ENCODE measurements around the gene ASTN2.

Gene ASTN2

GRCh38 chr9:117211280-117211679 is 203.6 kb downstream of the ASTN2 start:
- no peak overlapping the region for H2AFZ ChIP-seq (ENCODE audit: low read length, unreplicated experiment)
- no peak overlapping the region for H3K27ac ChIP-seq (ENCODE audit: low read depth, low read length)
- no peaks in the 10 kb centered on the region for H3K4me1 ChIP-seq (ENCODE audit: control insufficient read depth, insufficient read depth, low read length, unreplicated experiment)
- H3K79me2 ChIP-seq (ENCODE audit: control insufficient read depth, insufficient read depth, low read length, unreplicated experiment): no peaks in the 10 kb centered on the region
- no peak overlapping the region for H3K4me3 ChIP-seq (ENCODE audit: low read depth, low read length)
- no peaks in the 10 kb centered on the region for H3K27me3 ChIP-seq (ENCODE audit: insufficient read depth, low read length)
- no peaks in the 10 kb centered on the region for H3K36me3 ChIP-seq (ENCODE audit: insufficient read depth, low read length)

GRCh38 chr9:117205806-117206205 is 209.1 kb downstream of the ASTN2 start:
- Histone ChIP-seq H3K4me3 (ENCODE audit: low read depth, low read length) (no peak overlapping the region), H3K36me3 (ENCODE audit: insufficient read depth, low read length) (no peaks in the 10 kb centered on the region), H3K27me3 (ENCODE audit: insufficient read depth, low read length) (no peaks in the 10 kb centered on the region), H3K4me1 (ENCODE audit: control insufficient read depth, insufficient read depth, low read length, unreplicated experiment) (no peaks in the 10 kb centered on the region), H2AFZ (ENCODE audit: low read length, unreplicated experiment) (no peak overlapping the region), H3K27ac (ENCODE audit: low read depth, low read length) (no peak overlapping the region), H3K79me2 (ENCODE audit: control insufficient read depth, insufficient read depth, low read length, unreplicated experiment) (no peaks in the 10 kb centered on the region)

- Histone ChIP-seq H2AFZ (ENCODE audit: low read length, unreplicated experiment) (no peak overlapping the region), H3K36me3 (ENCODE audit: insufficient read depth, low read length) (no peaks in the 10 kb centered on the region), H3K79me2 (ENCODE audit: control insufficient read depth, insufficient read depth, low read length, unreplicated experiment) (no peaks in the 10 kb centered on the region), H3K4me1 (ENCODE audit: control insufficient read depth, insufficient read depth, low read length, unreplicated experiment) (no peaks in the 10 kb centered on the region), H3K27me3 (ENCODE audit: insufficient read depth, low read length) (no peaks in the 10 kb centered on the region), H3K27ac (ENCODE audit: low read depth, low read length) (no peak overlapping the region), H3K4me3 (ENCODE audit: low read depth, low read length) (no peak overlapping the region)
Measured at GRCh38 chr9:117204971-117205370, 209.9 kb downstream of the ASTN2 start.

GRCh38 chr9:117191504-117192261 is 223.2 kb downstream of the ASTN2 start:
- no peak overlapping the region for H2AFZ ChIP-seq (ENCODE audit: low read length, unreplicated experiment)
- no peaks in the 10 kb centered on the region for H3K4me1 ChIP-seq (ENCODE audit: control insufficient read depth, insufficient read depth, low read length, unreplicated experiment)
- no peaks in the 10 kb centered on the region for H3K36me3 ChIP-seq (ENCODE audit: insufficient read depth, low read length)
- no peaks in the 10 kb centered on the region for H3K27me3 ChIP-seq (ENCODE audit: insufficient read depth, low read length)
- H3K79me2 ChIP-seq (ENCODE audit: control insufficient read depth, insufficient read depth, low read length, unreplicated experiment): no peaks in the 10 kb centered on the region
- H3K27ac ChIP-seq (ENCODE audit: low read depth, low read length): no peak overlapping the region
- H3K4me3 ChIP-seq (ENCODE audit: low read depth, low read length): no peak overlapping the region

GRCh38 chr9:117189121-117189520 is 225.7 kb downstream of the ASTN2 start:
- Histone ChIP-seq H3K4me3 (ENCODE audit: low read depth, low read length) (no peak overlapping the region), H3K4me1 (ENCODE audit: control insufficient read depth, insufficient read depth, low read length, unreplicated experiment) (no peaks in the 10 kb centered on the region), H3K27ac (ENCODE audit: low read depth, low read length) (no peak overlapping the region), H2AFZ (ENCODE audit: low read length, unreplicated experiment) (no peak overlapping the region), H3K36me3 (ENCODE audit: insufficient read depth, low read length) (no peaks in the 10 kb centered on the region), H3K27me3 (ENCODE audit: insufficient read depth, low read length) (no peaks in the 10 kb centered on the region), H3K79me2 (ENCODE audit: control insufficient read depth, insufficient read depth, low read length, unreplicated experiment) (no peaks in the 10 kb centered on the region)

GRCh38 chr9:117188394-117188793 is 226.5 kb downstream of the ASTN2 start:
- Histone ChIP-seq H3K36me3 (ENCODE audit: insufficient read depth, low read length) (no peaks in the 10 kb centered on the region), H3K4me1 (ENCODE audit: control insufficient read depth, insufficient read depth, low read length, unreplicated experiment) (no peaks in the 10 kb centered on the region), H3K79me2 (ENCODE audit: control insufficient read depth, insufficient read depth, low read length, unreplicated experiment) (no peaks in the 10 kb centered on the region), H3K27ac (ENCODE audit: low read depth, low read length) (no peak overlapping the region), H3K4me3 (ENCODE audit: low read depth, low read length) (no peak overlapping the region), H3K27me3 (ENCODE audit: insufficient read depth, low read length) (no peaks in the 10 kb centered on the region), H2AFZ (ENCODE audit: low read length, unreplicated experiment) (no peak overlapping the region)

GRCh38 chr9:117187498-117187897 is 227.4 kb downstream of the ASTN2 start:
- Histone ChIP-seq H3K27ac (ENCODE audit: low read depth, low read length) (no peak overlapping the region), H3K4me1 (ENCODE audit: control insufficient read depth, insufficient read depth, low read length, unreplicated experiment) (no peaks in the 10 kb centered on the region), H3K79me2 (ENCODE audit: control insufficient read depth, insufficient read depth, low read length, unreplicated experiment) (no peaks in the 10 kb centered on the region), H3K36me3 (ENCODE audit: insufficient read depth, low read length) (no peaks in the 10 kb centered on the region), H2AFZ (ENCODE audit: low read length, unreplicated experiment) (no peak overlapping the region), H3K4me3 (ENCODE audit: low read depth, low read length) (no peak overlapping the region), H3K27me3 (ENCODE audit: insufficient read depth, low read length) (no peaks in the 10 kb centered on the region)

GRCh38 chr9:117184173-117184572 is 230.7 kb downstream of the ASTN2 start:
- Histone ChIP-seq H3K4me1 (ENCODE audit: control insufficient read depth, insufficient read depth, low read length, unreplicated experiment) (no peaks in the 10 kb centered on the region), H3K4me3 (ENCODE audit: low read depth, low read length) (no peak overlapping the region), H3K27ac (ENCODE audit: low read depth, low read length) (no peak overlapping the region), H3K27me3 (ENCODE audit: insufficient read depth, low read length) (no peaks in the 10 kb centered on the region), H3K79me2 (ENCODE audit: control insufficient read depth, insufficient read depth, low read length, unreplicated experiment) (no peaks in the 10 kb centered on the region), H3K36me3 (ENCODE audit: insufficient read depth, low read length) (no peaks in the 10 kb centered on the region), H2AFZ (ENCODE audit: low read length, unreplicated experiment) (no peak overlapping the region)

GRCh38 chr9:117182046-117182445 is 232.8 kb downstream of the ASTN2 start:
- Histone ChIP-seq H3K27ac (ENCODE audit: low read depth, low read length) (no peak overlapping the region), H3K27me3 (ENCODE audit: insufficient read depth, low read length) (no peaks in the 10 kb centered on the region), H3K36me3 (ENCODE audit: insufficient read depth, low read length) (no peaks in the 10 kb centered on the region), H2AFZ (ENCODE audit: low read length, unreplicated experiment) (no peak overlapping the region), H3K79me2 (ENCODE audit: control insufficient read depth, insufficient read depth, low read length, unreplicated experiment) (no peaks in the 10 kb centered on the region), H3K4me3 (ENCODE audit: low read depth, low read length) (no peak overlapping the region), H3K4me1 (ENCODE audit: control insufficient read depth, insufficient read depth, low read length, unreplicated experiment) (no peaks in the 10 kb centered on the region)

GRCh38 chr9:117180896-117181445 is 233.9 kb downstream of the ASTN2 start:
- Histone ChIP-seq H3K27me3 (ENCODE audit: insufficient read depth, low read length) (no peaks in the 10 kb centered on the region), H3K27ac (ENCODE audit: low read depth, low read length) (no peak overlapping the region), H2AFZ (ENCODE audit: low read length, unreplicated experiment) (no peak overlapping the region), H3K4me3 (ENCODE audit: low read depth, low read length) (no peak overlapping the region), H3K4me1 (ENCODE audit: control insufficient read depth, insufficient read depth, low read length, unreplicated experiment) (no peaks in the 10 kb centered on the region), H3K36me3 (ENCODE audit: insufficient read depth, low read length) (no peaks in the 10 kb centered on the region), H3K79me2 (ENCODE audit: control insufficient read depth, insufficient read depth, low read length, unreplicated experiment) (no peaks in the 10 kb centered on the region)
